HepG2 (cell line): ENCODE data around the gene KLK14. TPM values are rescaled to one million over a fixed set of nuclear protein-coding genes. Genes with fewer than 3 reads are reported as not detected.

ENCODE experiments used
- ATAC-seq: fragments of 200-7000 bp; cut with Tn5 transposase; 3 replicates; pipeline ENCODE4 v1.9.1; 2020; ENCODE audit warnings: mild to moderate bottlenecking, moderate library complexity
- BruUV-seq: library from RNA; stranded (reverse); fragments of 400-500 nt; replicated peaks from 2 replicates; lab custom pipeline; 2021; lab: Mats Ljungman, UMichigan
- CTCF ChIA-PET: fragments of 300-600 bp; formaldehyde crosslinking; extraction: SDS; loops from one replicate; lab custom pipeline; 2021; ENCODE audit warnings: low total read pairs, inconsistent platforms, low intra/inter-chr PET ratio; lab: Yijun Ruan, JAX
- POLR2A ChIA-PET: fragments of 350-600 bp; sonication (Branson Sonifier 250); formaldehyde crosslinking; loops from one replicate; lab custom pipeline; 2020; ENCODE audit warnings: antibody characterized with exemption, inconsistent platforms; lab: Yijun Ruan, JAX
- DNase-seq: peaks from one replicate; pipeline ENCODE4 v3.0.0-alpha.2; 2015; ENCODE audit warnings: low spot score
- FAIRE-seq: peaks from 3 replicates; lab custom pipeline; 2011; peaks lifted over from hg19 to GRCh38; lab: Jason Lieb, UNC
- H2AFZ ChIP-seq: one replicate; pipeline ENCODE4 v1.6.1; 2011; ENCODE audit warnings: low read length, inconsistent platforms
- H3K27ac ChIP-seq: fragments of 300-600 bp; 3 replicates; pipeline ENCODE4 v1.8.0; 2011; ENCODE audit warnings: mixed run types, mild to moderate bottlenecking, mixed read lengths, low read length, inconsistent platforms; ENCODE audit not compliant: insufficient read depth; ENCODE audit errors: extremely low read length
- H3K27me3 ChIP-seq, 2 experiments: fragments of 200-600 bp in 1 of 2; 2 replicates in 1 of 2; 3 replicates in 1 of 2; pipeline versions ENCODE4 v1.6.0 to v1.8.0; 2011; ENCODE audit warnings: low read length in 2 of 2, mild to moderate bottlenecking in 2 of 2, moderate library complexity in 2 of 2, inconsistent platforms in 1 of 2; ENCODE audit not compliant: insufficient read depth in 2 of 2, control insufficient read depth in 1 of 2
- H3K36me3 ChIP-seq, 2 experiments: fragments of 200-600 bp in 1 of 2; replicated peaks in 1 of 2; 2 replicates in 1 of 2; 3 replicates in 1 of 2; pipeline versions ENCODE4 v1.5.1 to v1.8.0; 2011; ENCODE audit warnings: low read length in 2 of 2, inconsistent platforms in 1 of 2; ENCODE audit not compliant: insufficient read depth in 2 of 2, control insufficient read depth in 1 of 2
- H3K4me1 ChIP-seq: 2 replicates; pipeline ENCODE4 v1.5.1; 2012; ENCODE audit warnings: low read length, inconsistent platforms; ENCODE audit not compliant: insufficient read depth
- H3K4me2 ChIP-seq: 2 replicates; pipeline ENCODE4 v1.6.0; 2011; ENCODE audit warnings: low read depth, low read length, inconsistent platforms
- H3K4me3 ChIP-seq, 3 experiments: fragments of 200-600 bp in 1 of 3; sonication (generic), shearing (Covaris generic) in 1 of 3; replicated peaks in 1 of 3; 2 replicates each; pipeline ENCODE4 v1.5.1; 2011 to 2016; ENCODE audit warnings: low read length in 3 of 3, inconsistent platforms in 2 of 3, low read depth in 2 of 3, mild to moderate bottlenecking in 2 of 3, control low read depth in 1 of 3, mixed read lengths in 1 of 3; ENCODE audit not compliant: insufficient read depth in 1 of 3
- H3K79me2 ChIP-seq: one replicate; pipeline ENCODE4 v1.6.1; 2011; ENCODE audit warnings: low read length, inconsistent platforms; ENCODE audit not compliant: insufficient read depth
- H3K9ac ChIP-seq: 2 replicates; pipeline ENCODE4 v1.6.0; 2011; ENCODE audit warnings: mild to moderate bottlenecking, low read depth, low read length, inconsistent platforms; ENCODE audit not compliant: insufficient read depth
- H3K9me3 ChIP-seq: 2 replicates; pipeline ENCODE4 v1.5.1; 2012; ENCODE audit warnings: mild to moderate bottlenecking, low read length
- H4K20me1 ChIP-seq: 2 replicates; pipeline ENCODE4 v1.6.0; 2011; ENCODE audit warnings: inconsistent platforms, mild to moderate bottlenecking, low read length, moderate library complexity; ENCODE audit not compliant: insufficient read depth
- CTCF ChIP-seq: sonication (generic); formaldehyde crosslinking; IDR thresholded peaks from 2 replicates; pipeline ENCODE4 v1.5.0; 2020; ENCODE audit warnings: mild to moderate bottlenecking, missing genetic modification reagents, moderate library complexity
- DRAP1 ChIP-seq: IDR thresholded peaks from 2 replicates; pipeline ENCODE4 v1.6.1; 2016; ENCODE audit warnings: missing genetic modification reagents, missing compliant biosample characterization
- HIVEP1 ChIP-seq: sonication (generic); formaldehyde crosslinking; IDR thresholded peaks from 2 replicates; pipeline ENCODE4 v1.4.0; 2020; ENCODE audit warnings: mild to moderate bottlenecking, missing genetic modification reagents
- PLSCR1 ChIP-seq: sonication (generic); formaldehyde crosslinking; IDR thresholded peaks from 2 replicates; pipeline ENCODE4 v1.5.0; 2020; ENCODE audit warnings: missing genetic modification reagents, mild to moderate bottlenecking, borderline replicate concordance
- TFAP4 ChIP-seq: sonication (generic); IDR thresholded peaks from 2 replicates; pipeline ENCODE4 v1.6.1; 2016; ENCODE audit warnings: low read depth, borderline replicate concordance
- ZNF234 ChIP-seq: sonication (generic); formaldehyde crosslinking; conservative IDR thresholded peaks from 2 replicates; pipeline ENCODE4 v1.5.1; 2020; ENCODE audit warnings: mild to moderate bottlenecking, missing genetic modification reagents
- ZNF335 ChIP-seq: sonication (generic); formaldehyde crosslinking; IDR thresholded peaks from 2 replicates; pipeline ENCODE4 v1.4.0; 2020; ENCODE audit warnings: missing genetic modification reagents
- WGBS: methylation state at CpG from one replicate; pipeline ENCODE4 v1.1.6; 2017; ENCODE audit warnings: low lambda C conversion rate; 5-methylcytosine and 5-hydroxymethylcytosine counted together
- in situ Hi-C: cut with HindIII; loops from 2 replicates; pipeline ENCODE4 v1.10.0; 2017; ENCODE audit warnings: low pct_unique_long_range_greater_than_20kb; ENCODE audit not compliant: extremely low pct_ligation_motif_present
- intact Hi-C: fragments of 100-400 bp; cut with micrococcal nuclease; formaldehyde crosslinking; loops from one replicate; pipeline ENCODE4 v1.10.0; 2022; ENCODE audit not compliant: unreplicated experiment
- polyA plus RNA-seq, 8 experiments: library from polyadenylated mRNA; depleted of rRNA in 3 of 8; stranded (reverse) in 7 of 8; unstranded in 1 of 8; fragments of >200 nt; fragmentation: Illumina TruSeq in 4 of 8; extraction: Trizol in 4 of 8; gene quantifications; 2 replicates each; pipeline versions ENCODE4 v1.2.1 to v1.2.3, GENCODE V29; 2011 to 2016; ENCODE audit warnings: low read depth in 4 of 8, missing spikeins in 1 of 8, mixed read lengths in 1 of 8; ENCODE audit not compliant: insufficient read depth in 1 of 8
- total RNA-seq, 5 experiments: library from RNA; depleted of rRNA; stranded (reverse); fragments of >200 nt; fragmentation: Illumina TruSeq; extraction: Trizol; gene quantifications; 2 replicates each; pipeline ENCODE4 v1.2.3, GENCODE V29; 2016; ENCODE audit warnings: low read depth in 1 of 5

KLK14 gene
- total and polyA plus RNA-seq, 2 of the 13 experiments (the other 11 are each of a cell fraction or from before 2014, with no cell fraction given) = not detected

GRCh38 chr19:51124216-51124615 is 41.5 kb upstream of the KLK14 start (continued):
- TF ChIP-seq PLSCR1 (no peak), CTCF (CRISPR knock-in tag) (no peak)

- Histone ChIP-seq H3K4me1 (no peaks in the 10 kb centered on the region), H3K27me3 (peaks cover 4 to 51% of the 10 kb centered on the region in 2 experiments; a peak in 4 of 5 replicates), H3K27ac (no peak overlapping the region), H3K4me2 (no peak overlapping the region), H3K9ac (no peak overlapping the region), H3K4me3 (no peak overlapping the region), H2AFZ (no peak overlapping the region), H4K20me1 (no peaks in the 10 kb centered on the region), H3K36me3 (no peaks in the 10 kb centered on the region), H3K9me3 (no peaks in the 10 kb centered on the region), H3K79me2 (no peaks in the 10 kb centered on the region)
- in situ Hi-C loops (no loop called here), intact Hi-C loops (no loop called here)
- no peak for ATAC-seq
- ChIA-PET POLR2A (no interaction called here), CTCF (no interaction called here)
- WGBS = 33% methylated on average over 9 of the region's 9 CpGs
- no peak for DNase-seq
- no peak for TF ChIP-seq DRAP1 (CRISPR knock-in tag)
- TF ChIP-seq TFAP4 = no peak
- no peak for TF ChIP-seq ZNF234 (CRISPR knock-in tag)
- no peak for TF ChIP-seq ZNF335 (CRISPR knock-in tag)
- no peak for TF ChIP-seq HIVEP1 (CRISPR knock-in tag)
- BruUV-seq = no TSS peak
- no peak for FAIRE-seq
Observed at GRCh38 chr19:51123802-51124201, 41.1 kb upstream of the KLK14 start.
